Activated CD8-positive, alpha-beta memory T cell treated with anti-CD3 and anti-CD28 coated beads, Interleukin-2, amount 50 U/mL, for 1 hour (primary cell): ENCODE measurements around the gene PITPNB.

Experiments used
- DNase-seq: peaks from one replicate; pipeline ENCODE4 v3.0.0-alpha.2; 2020; ENCODE audit errors: extremely low read depth

Gene PITPNB

GRCh38 chr22:27919222-27919941 is at the start of gene PITPNB:
TSS of gene PITPNB (minus strand) at chr22:27919256. CDS start at chr22:27919191, 65 bp downstream.
- peak; percentile 94 for DNase-seq

GRCh38 chr22:27966168-27967064 is 47.4 kb upstream of the PITPNB start:
- no peak for DNase-seq

- no peak for DNase-seq
These were observed 43.4 kb upstream of the PITPNB start for GRCh38 chr22:27962268-27963044.

GRCh38 chr22:27961680-27962079 is 42.6 kb upstream of the PITPNB start:
- DNase-seq = no peak

- DNase-seq = no peak
These were observed 42.1 kb upstream of the PITPNB start for GRCh38 chr22:27961182-27961581.

GRCh38 chr22:27959335-27960090 is 40.5 kb upstream of the PITPNB start:
- DNase-seq = no peak

GRCh38 chr22:27952779-27953178 is 33.7 kb upstream of the PITPNB start:
- no peak for DNase-seq

GRCh38 chr22:27952091-27952490 is 33.0 kb upstream of the PITPNB start:
- no peak for DNase-seq

- no peak for DNase-seq
These were observed 30.4 kb upstream of the PITPNB start for GRCh38 chr22:27949421-27949820.

- no peak for DNase-seq
These were observed 29.5 kb upstream of the PITPNB start for GRCh38 chr22:27948569-27948968.

- no peak for DNase-seq
These were observed 28.4 kb upstream of the PITPNB start for GRCh38 chr22:27947448-27947847.

- no peak for DNase-seq
These were observed 22.1 kb upstream of the PITPNB start for GRCh38 chr22:27941143-27941542.

- no peak for DNase-seq
These were observed 18.4 kb upstream of the PITPNB start for GRCh38 chr22:27937453-27937852.

GRCh38 chr22:27935897-27936296 is 16.8 kb upstream of the PITPNB start:
- DNase-seq = no peak

GRCh38 chr22:27934069-27934468 is 15.0 kb upstream of the PITPNB start:
- no peak for DNase-seq

GRCh38 chr22:27933186-27933983 is 14.3 kb upstream of the PITPNB start:
- DNase-seq = no peak

- no peak for DNase-seq
These were observed 11.4 kb upstream of the PITPNB start for GRCh38 chr22:27930331-27931060.

- DNase-seq = no peak
These were observed 8.6 kb upstream of the PITPNB start for GRCh38 chr22:27927608-27928007.

- no peak for DNase-seq
These were observed 6.3 kb upstream of the PITPNB start for GRCh38 chr22:27925331-27925730.
